Measurements from ENCODE around the gene PPFIA1. TPM values are rescaled to one million over a fixed set of nuclear protein-coding genes. Genes with fewer than 3 reads are reported as not detected.

PPFIA1 gene
- total RNA-seq, 2 experiments from 2014 or later: 34.3 to 42.0 TPM

DNA sequence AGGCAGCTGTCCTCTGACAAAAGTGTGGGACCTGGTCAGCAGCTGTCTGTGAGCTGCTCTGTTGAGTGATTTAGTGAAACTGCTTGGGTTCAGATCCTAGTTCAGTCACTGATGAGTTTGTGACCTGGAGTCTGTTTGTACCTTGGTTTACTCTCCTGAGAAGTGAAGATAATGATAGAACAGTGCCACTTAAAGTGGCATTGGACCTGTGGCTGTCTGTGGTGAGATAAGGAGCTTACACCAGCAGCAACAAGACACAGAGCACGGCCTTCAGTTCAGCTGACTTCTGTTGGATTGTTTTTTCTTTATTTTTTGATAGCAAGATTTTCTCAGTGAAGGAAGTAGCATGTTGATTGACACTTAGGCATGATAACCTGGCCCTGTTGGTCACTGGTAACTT, 81.6 kb downstream of the PPFIA1 start:
- Histone ChIP-seq H3K36me3 (ENCODE audit: insufficient read depth, low read length) (peaks cover 69% of the 10 kb centered on the region), H3K9me3 (ENCODE audit: control insufficient read depth in 1 of 2, insufficient read depth in 1 of 2, low read length in 2 of 2) (no peaks in the 10 kb centered on the region), H3K27me3 (ENCODE audit: control insufficient read depth in 1 of 2, insufficient read depth in 2 of 2, low read length in 2 of 2) (no peaks in the 10 kb centered on the region), H3K27ac (ENCODE audit: low read depth in 1 of 2, low read length in 2 of 2) (no peak overlapping the region), H3K4me1 (ENCODE audit: insufficient read depth, low read length) (no peaks in the 10 kb centered on the region), H3K4me3 (ENCODE audit: low read length) (no peak overlapping the region)
- CTCF ChIA-PET: no interaction called here
- no peaks in the 10 kb centered on the region for H3K9me3 Mint-ChIP-seq
- ATAC-seq (ENCODE audit: poor library complexity) (no peak), DNase-seq (no peak)
- POLR2A ChIA-PET: no interaction called here
- no peaks in the 10 kb centered on the region for H3K27me3 Mint-ChIP-seq
- no peak overlapping the region for H3K4me3 Mint-ChIP-seq
- no peaks in the 10 kb centered on the region for H3K4me1 Mint-ChIP-seq (ENCODE audit: low read depth)
- intact Hi-C loops (cut with DNase I, micrococcal nuclease): no loop called here
- peaks cover 86% of the 10 kb centered on the region for H3K36me3 Mint-ChIP-seq (ENCODE audit: low read depth)
- H3K27ac Mint-ChIP-seq: no peak overlapping the region
- no peak for TF ChIP-seq CTCF (IDR thresholded peaks at IDR 0.05)

- peaks cover 67% of the 10 kb centered on the region for H3K36me3 ChIP-seq (ENCODE audit: insufficient read depth, low read length)
- Mint-ChIP-seq H3K4me1 (ENCODE audit: low read depth) (no peaks in the 10 kb centered on the region), H3K9me3 (no peaks in the 10 kb centered on the region), H3K27me3 (no peaks in the 10 kb centered on the region), H3K36me3 (ENCODE audit: low read depth) (peaks cover 84% of the 10 kb centered on the region), H3K27ac (no peak overlapping the region), H3K4me3 (no peak overlapping the region)
- no peaks in the 10 kb centered on the region for H3K4me1 ChIP-seq (ENCODE audit: insufficient read depth, low read length)
- no peaks in the 10 kb centered on the region for H3K27me3 ChIP-seq (ENCODE audit: control insufficient read depth in 1 of 2, insufficient read depth in 2 of 2, low read length in 2 of 2)
- no peak for TF ChIP-seq CTCF (IDR thresholded peaks at IDR 0.05)
- no peak for ATAC-seq (ENCODE audit: poor library complexity)
- no peak for DNase-seq
- intact Hi-C loops (cut with DNase I, micrococcal nuclease): no loop called here
- CTCF ChIA-PET: no interaction called here
- H3K4me3 ChIP-seq (ENCODE audit: low read length): no peak overlapping the region
- POLR2A ChIA-PET: no interaction called here
- no peaks in the 10 kb centered on the region for H3K9me3 ChIP-seq (ENCODE audit: control insufficient read depth in 1 of 2, insufficient read depth in 1 of 2, low read length in 2 of 2)
- H3K27ac ChIP-seq (ENCODE audit: low read depth in 1 of 2, low read length in 2 of 2): no peak overlapping the region
Measured at GRCh38 chr11:70352601-70353000, 82.1 kb downstream of the PPFIA1 start.

DNA sequence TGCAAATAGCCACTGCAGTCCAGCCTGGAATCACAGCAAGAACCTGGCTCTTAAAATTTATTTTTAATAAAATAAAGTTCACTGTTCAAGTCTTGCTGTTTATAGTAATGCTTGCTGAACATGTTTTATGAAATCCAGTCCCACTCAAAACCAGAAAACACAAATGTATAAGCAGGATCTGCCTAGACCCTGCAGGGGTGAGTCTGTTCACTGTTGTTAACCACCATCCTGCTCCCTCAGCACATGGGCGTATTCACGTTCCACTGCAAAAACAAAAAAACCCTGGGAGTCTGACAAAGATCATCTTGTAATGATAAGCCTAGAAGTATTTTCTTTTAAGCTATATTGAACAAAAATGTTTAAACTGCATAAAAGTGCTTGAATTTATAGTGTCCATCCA, 82.8 kb downstream of the PPFIA1 start:
- ATAC-seq (ENCODE audit: poor library complexity) (no peak), DNase-seq (no peak)
- Histone ChIP-seq H3K36me3 (ENCODE audit: insufficient read depth, low read length) (peaks cover 62% of the 10 kb centered on the region), H3K9me3 (ENCODE audit: control insufficient read depth in 1 of 2, insufficient read depth in 1 of 2, low read length in 2 of 2) (no peaks in the 10 kb centered on the region), H3K4me1 (ENCODE audit: insufficient read depth, low read length) (no peaks in the 10 kb centered on the region), H3K27ac (ENCODE audit: low read depth in 1 of 2, low read length in 2 of 2) (no peak overlapping the region), H3K4me3 (ENCODE audit: low read length) (no peak overlapping the region), H3K27me3 (ENCODE audit: control insufficient read depth in 1 of 2, insufficient read depth in 2 of 2, low read length in 2 of 2) (no peaks in the 10 kb centered on the region)
- CTCF ChIA-PET: no interaction called here
- Mint-ChIP-seq H3K27me3 (no peaks in the 10 kb centered on the region), H3K9me3 (no peaks in the 10 kb centered on the region), H3K4me1 (ENCODE audit: low read depth) (no peaks in the 10 kb centered on the region), H3K36me3 (ENCODE audit: low read depth) (peaks cover 85% of the 10 kb centered on the region), H3K4me3 (no peak overlapping the region), H3K27ac (no peak overlapping the region)
- intact Hi-C loops (cut with DNase I, micrococcal nuclease): no loop called here
- POLR2A ChIA-PET: no interaction called here
- no peak for TF ChIP-seq CTCF (IDR thresholded peaks at IDR 0.05)
